Retinal pigment epithelial cell (primary cell): ENCODE data around the gene SIAH1.
"Not testable (repeated sequence)": the region's sequence is repeated elsewhere in the genome, so short reads cannot be mapped to it uniquely, and the experiment has no call there.

ENCODE experiments used
- DNase-seq: peaks from one replicate; pipeline ENCODE4 v3.0.0-alpha.2; 2010; ENCODE audit warnings: low read depth
- H3K4me3 ChIP-seq: 2 replicates; pipeline ENCODE4 v1.5.1; 2011; ENCODE audit warnings: mild to moderate bottlenecking, low read length, control low read depth, moderate library complexity
- CTCF ChIP-seq: conservative IDR thresholded peaks from 2 replicates; pipeline ENCODE4 v1.5.1; 2011; ENCODE audit warnings: low read depth, low read length, control low read depth, inconsistent platforms

SIAH1 gene

GRCh38 chr16:48381201-48381600 is 4.0 kb downstream of the SIAH1 start:
- DNase-seq, result peak; percentile 39

GRCh38 chr16:48378836-48379235 is 6.4 kb downstream of the SIAH1 start:
- H3K4me3 ChIP-seq, result no peak overlapping the region
- DNase-seq, result no peak
- no peak for TF ChIP-seq CTCF

More at GRCh38 chr16:48381201-48381600, 4.0 kb downstream of the SIAH1 start:
- no peak for TF ChIP-seq CTCF
- no peak overlapping the region for H3K4me3 ChIP-seq

- H3K4me3 ChIP-seq, result no peak overlapping the region
- no peak for DNase-seq
These were observed 6.9 kb downstream of the SIAH1 start for GRCh38 chr16:48378276-48378675.

GRCh38 chr16:48377301-48377700 is 7.9 kb downstream of the SIAH1 start:
- not testable (repeated sequence) for H3K4me3 ChIP-seq, DNase-seq

More at GRCh38 chr16:48378276-48378675, 6.9 kb downstream of the SIAH1 start:
- no peak for TF ChIP-seq CTCF

- no peak for DNase-seq
- H3K4me3 ChIP-seq, result no peak overlapping the region
- TF ChIP-seq CTCF, result no peak
These were observed 11.0 kb downstream of the SIAH1 start for GRCh38 chr16:48374255-48374654.

- no peak overlapping the region for H3K4me3 ChIP-seq
- no peak for DNase-seq
- no peak for TF ChIP-seq CTCF
These were observed 11.8 kb downstream of the SIAH1 start for GRCh38 chr16:48373258-48374029.

- H3K4me3 ChIP-seq, result no peak overlapping the region
- DNase-seq, result no peak
- no peak for TF ChIP-seq CTCF
These were observed 12.5 kb downstream of the SIAH1 start for GRCh38 chr16:48372744-48373143.

GRCh38 chr16:48371393-48371780 is 13.8 kb downstream of the SIAH1 start:
- TF ChIP-seq CTCF, result no peak
- H3K4me3 ChIP-seq, result no peak overlapping the region
- no peak for DNase-seq

- not testable (repeated sequence) for H3K4me3 ChIP-seq, DNase-seq
These were observed 14.4 kb downstream of the SIAH1 start for GRCh38 chr16:48370668-48371392.
